NT2/D1 (cell line): ENCODE measurements around the gene SLC46A2.

Experiments used
- SUZ12 ChIP-seq: IDR thresholded peaks from 2 replicates; pipeline ENCODE4 v1.6.1; 2011; ENCODE audit not compliant: insufficient read length, insufficient read depth; ENCODE audit errors: extremely low read depth
- YY1 ChIP-seq: IDR thresholded peaks from 2 replicates; pipeline ENCODE4 v1.6.1; 2011; ENCODE audit not compliant: insufficient read length, insufficient read depth
- ZNF274 ChIP-seq: IDR thresholded peaks from 2 replicates; pipeline ENCODE4 v1.6.1; 2011; ENCODE audit warnings: mild to moderate bottlenecking, low read depth, low read length

DNA sequence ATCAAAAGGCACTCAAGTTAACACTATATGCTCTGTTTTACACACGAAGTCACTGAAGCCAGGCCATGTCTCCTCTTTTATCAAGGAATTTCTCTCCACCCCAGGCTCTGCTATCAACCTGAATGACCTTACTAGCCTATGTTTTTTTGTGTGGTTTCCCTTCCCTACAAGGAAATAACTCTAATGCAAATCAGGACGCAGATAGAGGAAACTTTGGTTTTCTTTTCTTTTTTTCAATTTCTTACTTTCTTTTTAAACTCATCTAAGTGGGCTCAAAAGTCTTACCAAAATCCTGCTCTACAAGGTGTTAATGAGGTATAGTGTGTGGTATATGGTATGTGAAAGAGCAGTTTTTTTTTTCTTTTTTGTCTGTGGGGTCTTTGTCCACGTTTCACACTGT, 5.5 kb upstream of the SLC46A2 start:
- no peak for TF ChIP-seq YY1
- no peak for TF ChIP-seq ZNF274
- TF ChIP-seq SUZ12 = no peak
